C4-2B (cell line): Measurements from ENCODE around the gene TRIM75.

Source experiments
- ZFX ChIP-seq: fragments of 450-650 bp; IDR thresholded peaks from 2 replicates; pipeline ENCODE4 v1.6.1; 2017
- TF ChIP-seq, protein P1 (sequence below): fragments of 450-650 bp; conservative IDR thresholded peaks from 2 replicates; pipeline ENCODE4 v1.5.1; 2017; ENCODE audit warnings: mild to moderate bottlenecking

DNA sequence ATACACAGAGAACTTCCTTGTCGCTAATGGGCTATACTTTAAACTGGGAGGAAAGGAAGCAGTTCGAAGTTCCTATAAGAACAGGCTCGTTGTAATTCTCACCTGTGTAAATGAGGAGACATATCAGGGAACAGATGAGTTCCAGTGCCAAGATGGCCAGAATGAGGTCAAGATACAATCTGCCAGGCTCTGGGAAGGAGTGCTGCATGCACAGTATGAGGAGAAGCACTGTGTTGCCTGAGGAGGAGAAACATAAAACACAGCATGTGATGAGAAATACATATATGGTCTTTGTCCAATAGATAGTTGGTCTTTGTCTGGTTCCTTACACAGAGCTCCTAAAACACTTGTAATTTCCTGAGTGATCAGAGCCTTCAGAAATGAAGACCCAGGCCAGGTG lies 34.7 kb downstream of the TRIM75 start:
- TF ChIP-seq, protein P1, sequence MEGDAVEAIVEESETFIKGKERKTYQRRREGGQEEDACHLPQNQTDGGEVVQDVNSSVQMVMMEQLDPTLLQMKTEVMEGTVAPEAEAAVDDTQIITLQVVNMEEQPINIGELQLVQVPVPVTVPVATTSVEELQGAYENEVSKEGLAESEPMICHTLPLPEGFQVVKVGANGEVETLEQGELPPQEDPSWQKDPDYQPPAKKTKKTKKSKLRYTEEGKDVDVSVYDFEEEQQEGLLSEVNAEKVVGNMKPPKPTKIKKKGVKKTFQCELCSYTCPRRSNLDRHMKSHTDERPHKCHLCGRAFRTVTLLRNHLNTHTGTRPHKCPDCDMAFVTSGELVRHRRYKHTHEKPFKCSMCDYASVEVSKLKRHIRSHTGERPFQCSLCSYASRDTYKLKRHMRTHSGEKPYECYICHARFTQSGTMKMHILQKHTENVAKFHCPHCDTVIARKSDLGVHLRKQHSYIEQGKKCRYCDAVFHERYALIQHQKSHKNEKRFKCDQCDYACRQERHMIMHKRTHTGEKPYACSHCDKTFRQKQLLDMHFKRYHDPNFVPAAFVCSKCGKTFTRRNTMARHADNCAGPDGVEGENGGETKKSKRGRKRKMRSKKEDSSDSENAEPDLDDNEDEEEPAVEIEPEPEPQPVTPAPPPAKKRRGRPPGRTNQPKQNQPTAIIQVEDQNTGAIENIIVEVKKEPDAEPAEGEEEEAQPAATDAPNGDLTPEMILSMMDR, result no peak
- no peak for TF ChIP-seq ZFX
